ENCODE data around the gene FRS2.

FRS2 gene

DNA sequence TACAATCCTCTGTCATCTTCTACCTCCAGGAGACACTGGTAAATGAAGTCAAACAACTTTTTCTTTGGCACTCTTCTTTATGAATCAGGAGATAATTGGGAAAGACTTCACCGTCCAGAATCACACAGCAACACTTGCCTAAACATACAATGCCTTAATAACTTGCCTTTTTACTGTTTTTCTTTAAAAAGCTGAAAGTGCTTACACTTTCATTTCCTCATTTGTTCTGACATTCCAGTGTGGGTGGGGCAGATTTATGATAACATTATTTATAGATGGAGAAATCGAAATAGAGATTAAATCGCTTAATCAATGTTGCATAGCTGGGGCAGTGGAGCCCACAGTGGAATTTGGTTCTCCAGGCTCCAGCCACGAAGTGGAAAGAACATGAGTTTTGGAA lies 2.8 kb upstream of the FRS2 start:
- DNase-seq, result no peak

DNA sequence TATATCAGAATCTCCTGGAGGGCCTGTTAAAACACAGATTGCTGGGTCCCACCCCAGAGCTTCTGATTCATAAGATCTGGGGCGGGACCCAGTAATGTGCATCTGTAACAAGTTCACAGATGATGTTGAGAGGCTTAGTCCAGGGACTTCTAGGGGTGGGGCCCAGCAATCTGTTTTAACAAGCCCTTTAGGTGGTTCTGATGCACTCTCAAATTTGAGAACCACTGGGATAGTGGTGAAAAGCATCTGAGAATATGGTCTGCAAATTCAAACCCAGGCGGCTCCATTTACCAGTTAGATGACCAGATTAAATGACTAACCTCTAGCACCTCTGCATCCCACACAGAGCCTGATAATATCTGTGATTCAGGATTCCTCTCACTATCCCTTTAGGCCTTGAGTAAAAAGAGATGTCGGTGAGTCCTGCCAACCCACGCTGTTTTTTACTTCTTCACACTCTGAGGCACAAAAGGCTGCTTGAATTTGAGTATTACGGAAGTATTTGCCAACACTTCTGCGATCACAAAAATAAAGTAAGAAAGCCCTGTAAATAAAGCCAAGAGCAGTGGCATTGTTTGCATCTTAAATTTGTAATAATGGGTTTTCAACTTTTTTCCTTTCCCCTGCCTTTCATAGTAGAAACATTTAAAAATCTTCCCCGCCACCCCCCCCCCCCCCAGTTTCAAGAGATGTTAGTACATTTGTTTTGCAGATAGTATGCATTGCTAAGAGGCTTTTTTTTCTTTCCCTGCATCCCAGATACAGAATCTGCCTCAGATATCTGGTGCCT lies 1.8 kb upstream of the FRS2 start:
- no peak for DNase-seq

DNA sequence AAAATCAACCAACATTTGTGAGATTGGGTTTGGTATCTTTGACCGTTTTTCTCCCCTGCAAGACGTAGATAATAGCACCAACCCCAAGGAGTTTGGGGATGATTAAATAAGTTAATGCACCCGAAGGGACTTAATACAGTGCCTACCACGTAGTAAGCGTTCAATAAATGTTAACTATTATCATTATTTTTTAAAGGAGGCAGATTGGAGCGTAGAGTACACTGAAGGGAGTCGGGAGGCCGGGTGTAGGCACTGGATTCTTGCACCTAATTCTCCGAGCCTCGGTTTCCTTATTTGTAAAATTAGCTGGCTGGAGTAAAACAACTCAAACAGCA lies 367 bp upstream of the FRS2 start:
- DNase-seq, result no peak

DNA sequence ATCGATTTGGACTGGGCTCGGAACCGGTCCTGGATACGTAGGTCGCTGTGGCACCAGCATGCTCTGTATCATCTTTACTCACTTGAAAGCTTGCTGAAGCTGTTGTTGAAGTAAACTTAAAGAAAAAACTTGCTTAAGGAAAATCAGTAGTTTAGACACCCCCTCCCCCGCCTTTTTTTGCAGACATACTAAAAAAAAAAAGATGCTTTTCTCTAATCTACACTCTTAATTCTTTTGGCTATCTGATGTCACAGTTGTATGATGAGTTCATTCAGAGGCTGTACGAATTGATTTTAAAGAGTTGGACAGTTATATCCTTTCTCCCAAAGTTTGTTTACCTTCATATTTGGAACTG lies 865 bp downstream of the FRS2 start:
- no peak for DNase-seq

DNA sequence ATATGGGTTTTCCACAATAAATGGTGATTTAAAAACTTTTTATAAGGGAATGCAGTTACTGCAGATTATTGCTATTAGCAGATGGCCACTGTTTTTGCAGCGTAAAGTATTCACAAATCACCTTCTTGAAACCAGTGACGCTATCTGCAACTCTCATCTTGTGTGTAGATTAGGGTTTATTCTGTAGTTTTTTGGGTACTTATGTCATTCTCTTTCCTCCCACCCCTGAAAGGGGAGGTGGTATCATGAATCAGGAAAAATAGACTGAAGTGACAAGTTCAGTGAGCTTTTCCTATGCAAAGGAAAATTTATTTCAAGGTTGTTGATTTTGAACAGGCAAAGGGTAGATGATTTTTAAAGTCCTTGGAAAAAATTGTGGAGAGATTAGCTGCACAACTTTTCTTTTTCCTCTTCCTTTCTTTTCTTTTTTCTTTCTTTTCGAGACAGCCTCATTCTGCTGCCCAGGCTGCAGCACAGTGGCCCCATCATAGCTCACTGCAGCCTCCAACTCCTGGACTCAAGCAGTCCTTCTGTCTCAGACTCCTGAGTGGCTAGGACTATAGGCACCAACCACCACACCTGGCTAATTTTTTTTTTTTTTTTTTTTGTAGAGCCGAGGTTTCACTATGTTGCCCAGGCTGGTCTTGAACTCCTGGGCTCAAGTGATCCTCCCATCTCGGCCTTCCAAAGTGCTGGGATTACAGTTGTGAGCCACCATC lies 1.6 kb downstream of the FRS2 start:
- no peak for DNase-seq

DNA sequence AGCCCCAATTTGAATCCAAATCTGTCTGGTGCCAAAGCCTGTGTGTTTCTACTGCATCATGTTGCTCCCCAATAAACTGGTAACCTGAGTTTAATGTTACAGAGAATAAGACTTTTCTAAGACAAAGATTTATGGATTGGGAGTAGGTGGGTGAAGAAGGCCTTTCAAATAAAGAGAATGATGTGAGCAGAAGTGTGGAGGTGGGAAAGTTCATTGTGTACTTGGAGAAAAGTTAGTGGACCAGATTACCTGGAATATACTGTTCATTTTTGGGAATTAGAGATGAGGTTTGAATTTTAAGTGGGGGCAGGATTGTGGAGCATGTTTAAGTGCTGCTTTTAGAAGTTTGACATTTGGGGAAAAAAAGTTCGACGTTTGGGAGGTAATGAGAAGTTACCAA lies 3.1 kb downstream of the FRS2 start:
- DNase-seq, result no peak

DNA sequence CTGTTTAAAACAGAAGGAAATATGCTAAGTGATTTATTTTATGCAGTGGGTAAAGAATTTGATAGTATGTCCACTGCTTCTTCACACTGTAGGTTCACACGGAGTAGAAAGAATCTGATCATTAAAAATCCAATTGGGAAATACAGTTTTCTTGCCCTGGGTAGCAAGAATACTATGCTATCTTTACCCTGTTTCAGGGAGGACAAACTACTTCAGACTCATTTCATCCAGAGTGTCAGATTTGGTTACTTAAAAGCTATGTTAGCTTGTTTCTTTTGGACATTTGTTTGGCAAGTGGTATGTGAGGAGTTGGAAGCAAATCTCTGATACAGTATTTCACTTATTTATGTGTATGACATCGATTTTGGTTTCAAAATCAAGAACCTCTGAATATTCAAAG lies 4.3 kb downstream of the FRS2 start:
- DNase-seq, result no peak

DNA sequence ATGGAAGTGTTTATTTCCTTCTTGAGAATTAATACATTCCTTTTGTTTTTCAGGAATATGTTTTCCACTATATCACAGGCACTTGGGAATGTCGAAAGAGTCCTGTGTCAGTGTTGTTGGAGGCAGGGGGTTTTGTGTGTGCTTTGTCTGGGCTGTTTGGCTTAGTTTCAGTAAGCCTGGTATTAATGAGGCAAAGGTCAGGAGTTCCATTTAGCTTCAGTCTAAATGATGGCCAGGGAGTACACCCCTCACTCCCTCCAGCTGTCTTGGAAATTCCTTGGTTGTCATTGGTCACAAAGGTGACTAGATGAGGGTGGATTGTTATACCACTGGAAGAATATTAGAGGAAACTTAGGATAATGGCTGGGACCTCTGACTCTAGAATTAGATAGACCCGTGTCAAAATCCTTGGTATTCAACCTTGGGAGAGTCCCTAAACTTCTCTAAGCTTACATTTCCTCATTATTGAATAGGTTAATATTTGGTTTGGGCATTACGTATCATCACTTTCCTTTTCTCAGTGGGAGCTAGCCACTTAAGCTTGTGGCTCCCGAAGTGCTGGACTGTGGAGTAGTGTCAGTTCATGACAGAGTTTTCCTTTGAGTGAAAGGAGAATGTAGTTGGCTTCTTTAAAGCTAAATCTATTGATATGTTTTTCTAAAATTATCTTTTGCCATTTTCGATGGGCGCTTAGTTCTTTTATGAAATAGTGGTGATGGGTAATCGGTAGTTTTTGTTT lies 5.2 kb downstream of the FRS2 start:
- no peak for DNase-seq

DNA sequence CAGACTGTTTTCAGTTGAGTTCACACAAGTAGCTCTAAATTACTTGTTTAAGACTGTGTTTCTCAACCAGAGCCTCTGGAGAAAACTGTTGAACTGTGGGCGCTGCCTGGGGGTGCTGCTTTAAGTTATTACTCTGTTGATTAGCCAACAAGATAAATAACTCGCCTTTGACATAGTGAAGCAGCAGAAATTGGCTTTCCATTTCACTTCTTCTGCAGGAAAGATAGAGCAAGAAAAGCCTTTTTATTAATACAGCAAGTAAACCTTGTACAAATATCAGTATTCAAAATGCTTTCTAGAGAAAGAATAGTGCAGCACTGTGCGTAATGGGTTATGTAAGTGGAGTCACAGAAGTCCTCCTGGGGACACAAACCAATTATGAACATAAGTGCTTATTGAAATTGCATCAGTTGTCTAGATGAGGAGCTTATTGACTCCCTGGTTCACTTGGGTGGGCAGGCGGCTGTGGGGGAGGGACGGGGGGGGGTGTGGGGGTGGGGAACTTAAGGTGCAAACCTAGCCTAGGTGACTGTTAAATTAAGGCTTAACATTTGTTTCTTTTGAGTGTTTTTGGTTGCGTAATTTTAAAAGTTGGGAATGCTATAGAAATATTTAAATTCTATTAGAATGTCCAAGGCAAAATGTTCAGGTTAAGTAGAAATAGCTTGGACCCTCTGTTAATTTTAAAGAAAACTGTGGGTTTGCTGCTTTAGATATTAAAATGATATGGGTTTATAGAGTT lies 6.3 kb downstream of the FRS2 start:
- DNase-seq, result no peak

DNA sequence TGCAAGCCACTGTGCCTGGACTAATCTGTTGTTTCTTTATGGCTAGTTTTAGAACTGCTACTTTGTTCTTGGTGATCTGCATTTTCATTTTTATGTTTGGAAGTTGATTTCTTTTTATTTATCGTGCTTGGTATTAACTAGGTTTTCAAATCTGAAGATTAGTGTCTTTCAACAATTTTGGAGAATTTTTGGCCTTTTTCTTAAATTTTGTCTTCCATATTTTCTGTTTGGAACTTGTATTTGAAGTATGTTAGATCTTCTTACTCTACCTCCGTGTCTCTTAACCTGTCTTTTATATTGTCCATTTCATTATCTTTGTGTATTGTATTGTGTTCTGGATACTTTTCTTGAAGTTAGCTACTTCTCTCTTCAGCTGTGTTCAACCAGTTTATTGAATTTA lies 9.5 kb downstream of the FRS2 start:
- DNase-seq, result no peak

DNA sequence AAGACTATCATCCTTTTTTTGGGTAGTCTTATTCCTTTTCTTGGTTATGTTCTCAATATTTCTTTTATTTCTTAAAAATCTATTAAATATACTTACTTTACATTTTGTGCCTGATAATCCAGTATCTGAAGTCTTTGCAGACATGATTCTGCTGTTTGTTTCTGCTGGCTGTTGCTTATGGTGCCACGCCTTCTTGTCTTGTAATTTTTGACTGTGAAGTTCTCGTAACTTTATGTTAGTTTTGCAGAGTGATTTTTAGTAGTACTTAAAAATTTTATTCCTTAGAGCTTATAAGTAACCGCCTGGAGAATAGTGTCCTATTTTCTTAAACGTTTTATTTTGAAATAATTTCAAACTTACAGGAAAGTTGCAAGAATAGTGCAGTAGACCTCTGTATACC lies 10.5 kb downstream of the FRS2 start:
- no peak for DNase-seq

DNA sequence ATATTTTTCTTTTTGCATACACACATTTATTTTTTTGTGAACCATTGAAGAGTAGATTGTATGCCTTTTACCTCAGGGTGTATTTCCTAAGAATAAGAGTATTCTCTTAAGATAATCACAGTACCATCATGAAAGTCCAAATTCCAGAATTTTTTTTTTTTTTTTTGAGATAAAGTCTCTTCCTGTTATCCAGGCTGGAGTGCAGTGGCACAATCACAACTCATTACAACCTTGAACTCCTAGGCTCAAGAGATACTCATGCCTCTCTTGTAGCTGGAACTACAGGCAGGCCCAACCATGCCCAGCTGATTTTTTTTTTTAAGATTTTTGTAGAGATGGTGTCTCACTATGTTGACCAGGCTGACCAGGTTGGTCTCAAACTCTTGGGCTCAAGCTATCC lies 10.9 kb downstream of the FRS2 start:
- DNase-seq, result no peak

DNA sequence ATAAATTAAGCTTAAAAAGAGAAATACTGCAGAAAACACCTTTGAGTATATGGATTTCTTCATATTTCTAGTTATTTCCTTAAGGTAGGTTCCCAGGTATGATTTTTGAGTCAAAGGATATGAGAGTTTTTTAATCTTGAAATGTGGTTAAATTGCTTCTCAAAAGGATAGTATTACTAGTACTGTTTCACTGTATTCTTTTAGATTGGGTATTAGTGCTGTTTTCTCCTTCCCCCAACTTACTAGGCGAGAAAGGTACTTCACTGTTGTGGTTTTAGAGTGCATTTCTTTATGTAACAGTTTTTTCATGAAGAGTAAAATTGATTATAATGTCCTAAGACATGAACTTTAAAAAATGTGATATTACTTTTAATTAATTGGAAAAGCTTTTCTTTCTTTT lies 13.5 kb downstream of the FRS2 start:
- no peak for DNase-seq

DNA sequence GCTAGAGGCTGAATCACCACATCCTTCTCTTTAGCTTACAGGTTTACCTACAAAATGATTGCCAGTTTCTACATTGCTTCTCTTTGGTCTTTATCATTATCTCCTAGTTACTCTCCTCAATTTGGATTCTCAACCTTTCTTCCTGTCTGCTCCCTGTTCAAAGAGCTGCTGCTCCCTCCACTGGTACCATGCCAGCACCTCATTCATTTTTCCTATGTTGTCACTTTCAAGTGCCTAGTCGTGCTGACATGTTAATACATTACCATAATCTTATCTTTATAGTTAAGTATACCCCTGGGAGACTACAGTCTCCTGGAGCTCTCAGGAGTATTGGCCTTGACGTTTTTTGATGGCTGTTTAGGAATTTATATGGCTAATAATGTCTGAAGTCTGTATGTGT lies 14.2 kb downstream of the FRS2 start:
- no peak for DNase-seq

DNA sequence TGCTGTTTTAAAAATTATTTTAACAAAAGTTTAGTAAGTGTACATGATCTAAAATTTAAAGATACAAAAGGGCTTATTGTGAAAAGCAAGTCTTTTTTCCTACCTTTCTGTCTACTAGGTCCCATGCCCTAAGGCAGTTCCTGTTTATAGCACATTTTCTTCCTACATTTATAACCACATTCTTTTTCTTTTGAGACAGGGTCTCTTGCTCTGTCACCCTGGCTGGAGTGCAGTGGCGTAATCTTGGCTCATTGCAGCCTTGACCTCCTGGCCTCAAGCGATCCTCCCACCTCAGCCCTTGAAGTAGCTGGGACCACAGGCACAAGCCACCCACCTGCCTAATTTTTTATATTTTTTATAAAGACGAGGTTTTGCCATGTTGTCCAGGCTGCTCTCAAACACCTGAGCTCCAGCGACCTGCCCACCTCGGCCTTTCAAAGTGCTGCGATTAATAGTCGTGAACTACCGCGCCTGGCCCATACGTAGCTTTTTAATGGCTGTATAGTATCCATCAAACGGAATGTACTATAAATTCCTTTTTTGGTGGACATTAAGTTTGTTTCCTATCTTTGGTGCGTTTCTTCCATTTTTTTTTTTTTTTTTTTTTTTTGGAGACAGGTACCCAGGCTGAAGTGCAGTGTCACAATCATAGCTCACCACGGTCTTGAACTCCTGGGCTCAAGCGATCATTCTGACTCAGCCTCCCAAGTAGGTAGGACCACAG lies 20.9 kb downstream of the FRS2 start:
- DNase-seq, result no peak

DNA sequence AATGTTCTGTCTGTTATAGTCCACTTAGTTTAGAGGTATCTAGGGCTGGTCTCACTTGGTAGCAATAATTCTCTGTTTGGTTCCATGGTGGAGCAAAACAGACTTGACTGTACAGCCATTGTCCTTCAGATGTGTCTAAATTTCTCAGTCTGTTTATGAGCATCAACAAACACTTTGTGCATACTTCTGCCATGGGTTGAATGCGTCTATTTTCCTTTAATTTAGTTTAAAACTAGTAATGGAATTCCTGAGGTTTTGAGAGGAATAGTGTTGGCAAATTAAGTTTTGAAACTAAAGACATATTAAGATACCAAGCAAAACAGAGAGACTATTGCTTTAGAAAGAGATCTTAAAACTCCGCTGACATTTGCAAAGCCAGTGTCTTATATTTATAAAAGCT lies 22.6 kb downstream of the FRS2 start:
- DNase-seq, result no peak

DNA sequence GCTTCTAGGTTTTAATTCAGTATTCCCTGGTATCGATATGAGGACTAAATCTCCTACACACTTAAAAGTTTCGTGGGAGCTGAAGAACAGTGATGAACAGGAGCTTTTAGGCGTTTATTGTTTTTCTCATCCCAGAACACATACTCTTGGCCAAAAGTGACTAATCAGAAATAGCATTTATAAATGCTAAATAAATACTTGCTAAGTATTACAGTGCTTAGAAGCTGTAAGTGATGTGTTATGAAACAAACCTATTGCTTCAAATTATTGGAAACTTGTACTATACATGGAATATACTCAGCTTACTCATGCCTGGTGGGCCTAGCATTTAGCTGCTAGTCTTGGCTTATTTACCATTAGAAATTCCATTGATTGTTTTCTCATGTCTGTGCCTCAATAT lies 24.9 kb downstream of the FRS2 start:
- no peak for DNase-seq

DNA sequence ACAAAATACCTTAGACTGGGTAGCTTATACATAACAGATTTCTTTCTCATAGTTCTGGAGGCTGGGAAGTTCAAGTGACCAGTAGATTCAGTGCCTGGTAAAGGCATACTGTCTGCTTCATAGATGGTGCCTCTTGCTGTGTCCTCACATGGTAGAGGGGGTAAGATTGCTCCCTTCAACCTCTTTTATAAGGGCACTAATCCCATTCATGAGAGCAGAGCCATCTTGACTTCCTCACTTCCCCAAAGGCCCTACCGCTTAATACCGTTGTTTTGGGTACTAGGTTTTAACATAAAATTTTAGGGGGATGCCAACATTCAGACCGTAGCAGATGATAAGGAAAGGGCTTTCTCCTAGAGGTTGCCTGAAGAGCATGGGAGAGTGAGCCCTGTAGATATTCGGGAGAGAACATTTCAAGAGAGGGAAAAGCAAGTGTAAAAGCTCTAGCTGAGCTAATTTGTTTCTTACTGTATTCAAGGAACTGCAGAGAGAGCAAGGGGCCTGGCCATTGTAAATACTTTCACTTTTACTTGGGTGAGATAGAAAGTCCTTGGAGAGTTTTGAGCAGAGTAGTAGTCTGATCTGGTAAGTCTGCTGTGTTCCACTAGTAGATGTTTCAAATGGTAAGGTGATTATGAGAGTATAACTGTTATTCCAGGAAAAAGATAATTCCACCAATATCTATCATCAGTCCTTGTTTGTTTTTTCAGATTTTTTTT lies 27.3 kb downstream of the FRS2 start:
- DNase-seq, result no peak

DNA sequence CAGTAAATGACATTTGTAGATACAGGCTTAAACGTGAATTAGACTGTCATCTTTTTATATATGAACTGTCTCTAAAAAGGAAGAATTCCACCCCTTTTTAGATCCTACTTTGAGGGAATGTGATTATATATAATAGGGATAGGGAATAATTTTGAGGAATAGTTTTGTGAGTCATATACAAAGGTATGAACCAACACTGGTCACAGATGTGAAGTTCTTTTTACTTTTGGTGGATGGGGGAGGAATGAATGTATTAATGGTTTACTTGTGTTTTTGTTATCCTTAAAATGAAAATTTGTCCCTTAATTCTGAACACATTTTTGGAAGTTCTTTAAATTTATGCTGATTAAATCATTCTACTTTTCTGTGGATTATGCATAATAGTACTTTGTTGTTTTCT lies 30.4 kb downstream of the FRS2 start:
- no peak for DNase-seq

DNA sequence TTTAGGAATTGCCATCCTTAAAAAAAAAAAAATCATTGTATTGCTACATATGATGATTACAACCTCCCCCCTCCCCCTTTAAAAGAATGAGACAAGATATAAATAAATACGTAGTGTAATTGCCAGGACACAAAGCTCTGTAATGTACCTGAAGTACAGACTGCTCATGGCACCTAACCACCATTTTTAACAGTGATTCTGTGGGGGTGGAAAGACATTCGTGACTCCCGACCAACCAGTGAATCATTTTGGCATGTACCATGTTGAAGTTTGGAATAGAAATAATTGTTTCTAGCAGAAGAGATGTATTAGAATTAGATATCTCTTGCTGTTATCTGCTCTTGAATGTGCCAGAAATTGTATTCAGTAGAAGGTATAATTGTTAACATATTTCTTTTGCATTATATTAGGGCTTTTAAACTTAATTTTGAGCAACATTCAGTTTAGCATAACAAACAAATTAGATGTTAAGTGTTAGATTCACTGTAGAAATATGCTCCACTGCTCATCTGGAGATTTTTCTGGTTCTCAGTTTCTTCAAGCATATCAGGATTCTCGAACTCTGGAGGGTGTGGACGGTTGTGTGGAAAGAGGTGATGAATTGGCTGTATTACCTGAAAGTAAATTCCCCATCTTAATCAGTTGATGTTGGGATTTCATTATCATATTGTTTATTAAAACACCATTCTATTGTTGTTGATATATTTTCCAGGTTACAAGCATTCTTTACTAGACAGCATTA lies 31.1 kb downstream of the FRS2 start:
- no peak for DNase-seq

DNA sequence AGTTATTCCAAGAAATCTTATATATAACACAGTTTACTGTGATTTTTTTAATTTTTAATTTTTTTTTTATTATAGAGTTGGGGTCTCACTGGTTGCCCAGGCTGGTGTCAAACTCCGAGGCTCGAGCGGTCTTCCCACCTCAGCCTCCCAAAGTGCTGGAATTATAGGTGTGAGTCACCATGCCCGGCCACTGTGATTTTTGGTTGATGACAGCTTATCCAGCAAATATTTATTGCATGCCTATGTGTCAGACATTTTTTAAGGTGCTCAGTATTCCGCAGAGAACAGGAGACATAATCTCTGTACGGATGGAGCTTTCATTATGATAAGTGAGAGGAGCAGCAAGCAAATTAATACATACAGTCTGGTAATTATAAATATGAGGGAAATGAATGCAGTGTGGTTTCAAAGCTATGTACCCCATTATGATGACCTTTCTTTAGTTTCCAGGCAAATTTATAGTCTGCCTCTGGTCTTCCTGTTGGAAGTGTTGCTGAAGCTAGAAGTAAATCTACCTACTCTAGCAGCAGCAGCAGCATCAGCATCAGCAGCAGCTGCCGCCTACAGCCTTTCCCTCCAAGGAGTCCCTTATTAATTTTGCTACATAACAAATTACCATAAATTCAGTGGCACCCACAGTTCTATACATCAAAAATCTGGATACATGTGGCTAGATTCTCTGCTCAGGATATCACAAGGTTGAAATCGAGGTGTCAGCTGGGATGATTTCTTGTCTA lies 32.3 kb downstream of the FRS2 start:
- no peak for DNase-seq

Measured in NCI-H510A treated with DMSO at 0.1 percent for 48 hours (cell line).